GM18867 (cell line): ENCODE measurements around the gene ZNF474.
A peak's percentile ranks its signal among the peaks of the same experiment; 100 is the strongest.
"Not testable (repeated sequence)": the region's sequence is repeated elsewhere in the genome, so short reads cannot be mapped to it uniquely, and the experiment has no call there.

ENCODE experiments used
- ATAC-seq: cut with Tn5 transposase; IDR thresholded peaks from one replicate; pipeline ENCODE4 v1.9.1; 2021; ENCODE audit warnings: mild to moderate bottlenecking, moderate library complexity; ENCODE audit not compliant: unreplicated experiment

Gene ZNF474

DNA sequence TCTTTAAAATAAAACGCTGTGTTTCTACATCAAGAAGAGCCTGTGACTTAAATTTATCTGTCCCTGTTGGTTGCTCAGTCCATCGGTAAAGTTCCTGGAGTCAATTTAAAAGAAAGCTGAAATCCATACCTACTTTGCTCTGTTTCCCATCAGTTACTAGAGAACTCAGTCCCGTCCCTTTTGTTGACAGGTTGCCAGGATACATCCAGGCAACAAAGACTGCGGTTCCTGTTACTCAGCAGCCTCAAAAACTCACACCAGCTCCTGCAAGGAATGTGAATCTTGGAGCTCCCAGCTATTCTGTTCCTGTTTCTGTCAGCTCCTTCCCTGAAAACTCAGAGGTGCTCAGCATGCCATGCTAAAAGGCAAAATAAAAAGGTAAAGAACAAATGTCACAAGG lies at the start of gene ZNF474:
ZNF474 (plus strand) TSS at position 241 of the 400 bp plus-strand sequence. CDS start 22,445 bp downstream, outside the sequence.
- ATAC-seq: no peak

DNA sequence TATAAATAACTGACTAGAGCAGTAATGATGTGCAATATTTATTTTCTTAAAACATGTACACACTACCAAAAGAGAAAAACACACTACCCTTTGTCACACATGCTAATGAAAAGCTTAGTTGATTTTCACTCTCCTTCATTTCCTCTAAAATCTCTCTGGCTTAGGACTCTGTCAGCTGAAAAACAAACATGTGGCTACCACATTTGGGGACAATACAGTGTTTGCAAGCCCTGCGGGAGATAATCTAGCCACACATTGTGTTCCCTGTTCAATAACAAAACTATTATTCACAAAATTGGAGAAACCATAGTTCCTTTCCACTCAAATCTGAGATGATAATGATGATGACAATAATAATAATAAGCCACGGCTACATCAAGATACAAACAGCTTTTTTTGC lies 47.8 kb upstream of the ZNF474 start:
- ATAC-seq: no peak

DNA sequence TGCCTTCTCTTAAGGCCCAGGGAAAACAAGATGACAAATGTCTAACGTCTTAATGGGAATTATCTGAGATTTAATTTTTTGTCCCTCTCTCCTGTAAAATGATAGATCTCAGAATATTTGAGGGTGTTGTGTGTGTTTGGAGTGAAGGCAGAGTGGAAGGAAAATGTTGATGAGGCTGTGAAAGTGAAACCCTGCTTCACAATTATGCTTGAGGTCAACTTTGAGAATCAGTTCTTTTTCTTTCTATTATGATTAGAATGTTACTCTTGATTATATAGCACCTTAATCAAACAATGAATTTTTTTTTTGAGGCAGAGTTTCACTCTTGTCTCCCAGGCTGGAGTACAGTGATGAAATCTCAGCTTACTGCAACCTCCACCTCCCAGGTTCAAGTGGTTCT lies 45.8 kb upstream of the ZNF474 start:
- peak; percentile 82 for ATAC-seq

DNA sequence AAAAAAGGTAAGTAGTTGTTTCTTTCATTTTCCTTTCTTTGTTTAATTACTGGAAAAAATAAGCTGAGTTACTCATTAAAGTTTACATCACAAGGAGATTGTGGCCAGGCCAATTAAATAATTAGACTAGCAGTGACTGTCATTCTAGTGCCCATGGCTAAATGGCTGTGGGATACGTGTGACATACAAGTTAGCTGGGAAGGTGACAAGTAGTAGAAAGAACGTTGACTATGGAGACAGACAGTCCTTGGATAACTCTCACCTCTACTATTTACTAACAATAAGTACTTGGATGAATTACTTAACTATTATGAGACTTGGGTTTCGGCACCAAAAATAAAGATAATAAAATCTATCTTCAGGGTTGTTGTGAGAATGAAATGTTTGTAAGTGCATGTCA lies 44.3 kb upstream of the ZNF474 start:
- ATAC-seq: no peak

DNA sequence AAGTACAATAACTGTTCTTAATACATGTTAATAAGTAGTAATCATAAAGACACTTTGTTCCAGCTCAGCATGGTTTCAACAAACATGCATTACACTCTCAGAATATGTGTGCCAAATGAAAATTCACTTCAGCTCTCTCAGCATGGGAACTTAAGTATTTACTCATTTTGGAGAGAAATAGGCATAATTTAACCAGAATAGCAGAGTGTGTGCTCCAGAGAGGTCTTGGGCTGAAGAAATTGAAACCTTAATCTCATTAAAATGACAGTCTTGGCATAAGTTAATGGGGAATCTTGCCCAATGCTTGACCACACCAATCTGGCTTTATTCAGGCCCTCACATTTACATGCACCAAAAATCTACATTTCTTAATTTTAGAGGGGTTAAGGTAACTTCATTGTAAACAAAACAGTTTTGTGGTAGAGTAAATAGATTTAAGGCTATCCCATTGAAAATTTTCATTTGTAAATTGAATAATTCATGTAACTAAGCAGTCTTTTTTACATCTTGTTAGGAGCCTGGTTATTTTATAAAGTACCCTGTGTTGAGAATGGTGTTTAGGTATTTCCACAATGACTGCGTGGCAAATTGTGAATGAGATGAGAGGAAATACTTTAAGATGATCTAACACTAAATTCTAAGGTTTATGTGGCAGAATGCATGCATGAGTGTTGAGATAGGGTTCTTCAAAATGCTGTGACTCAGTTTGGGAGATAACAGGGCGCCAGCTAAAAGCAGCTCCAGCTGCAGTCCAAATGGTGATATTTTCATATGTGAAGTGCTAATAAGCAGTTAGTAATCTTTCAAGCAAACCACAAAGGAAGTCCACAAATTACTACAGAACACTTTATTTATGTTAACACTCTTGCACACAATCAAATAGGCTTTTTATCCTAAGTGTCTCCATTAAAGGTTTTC lies 40.0 kb upstream of the ZNF474 start:
- no peak for ATAC-seq

DNA sequence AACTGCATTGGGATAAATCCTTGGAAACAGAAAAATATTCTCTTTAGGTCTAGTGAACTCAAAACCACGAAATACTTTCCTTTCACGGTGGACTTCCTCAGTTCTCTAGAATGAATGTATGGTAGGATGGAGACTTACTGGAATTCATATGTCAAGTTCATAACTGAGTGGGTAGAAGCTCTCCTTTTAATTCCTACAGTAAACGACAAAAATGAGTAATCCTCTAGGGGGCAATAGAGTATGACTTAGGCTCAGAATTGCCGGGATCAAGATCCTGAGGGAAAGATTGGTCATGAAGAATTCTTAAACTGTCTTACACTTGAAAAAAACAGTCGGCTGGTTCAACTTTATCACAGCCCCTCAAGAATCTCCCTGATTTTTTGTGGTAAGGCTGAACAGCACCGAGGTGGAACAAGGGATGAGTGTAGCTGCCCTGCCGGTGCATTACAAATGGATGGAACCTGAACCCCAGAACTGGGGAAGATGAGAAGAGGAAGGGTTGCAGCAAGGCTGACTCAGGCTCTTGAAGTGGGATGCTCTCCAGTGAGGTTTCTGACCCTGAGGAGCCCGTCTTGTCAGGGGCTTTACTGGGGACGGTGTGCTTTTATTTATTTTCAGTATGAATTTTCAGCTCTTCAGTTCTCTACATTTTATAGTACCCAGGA lies 37.3 kb upstream of the ZNF474 start:
- no peak for ATAC-seq

DNA sequence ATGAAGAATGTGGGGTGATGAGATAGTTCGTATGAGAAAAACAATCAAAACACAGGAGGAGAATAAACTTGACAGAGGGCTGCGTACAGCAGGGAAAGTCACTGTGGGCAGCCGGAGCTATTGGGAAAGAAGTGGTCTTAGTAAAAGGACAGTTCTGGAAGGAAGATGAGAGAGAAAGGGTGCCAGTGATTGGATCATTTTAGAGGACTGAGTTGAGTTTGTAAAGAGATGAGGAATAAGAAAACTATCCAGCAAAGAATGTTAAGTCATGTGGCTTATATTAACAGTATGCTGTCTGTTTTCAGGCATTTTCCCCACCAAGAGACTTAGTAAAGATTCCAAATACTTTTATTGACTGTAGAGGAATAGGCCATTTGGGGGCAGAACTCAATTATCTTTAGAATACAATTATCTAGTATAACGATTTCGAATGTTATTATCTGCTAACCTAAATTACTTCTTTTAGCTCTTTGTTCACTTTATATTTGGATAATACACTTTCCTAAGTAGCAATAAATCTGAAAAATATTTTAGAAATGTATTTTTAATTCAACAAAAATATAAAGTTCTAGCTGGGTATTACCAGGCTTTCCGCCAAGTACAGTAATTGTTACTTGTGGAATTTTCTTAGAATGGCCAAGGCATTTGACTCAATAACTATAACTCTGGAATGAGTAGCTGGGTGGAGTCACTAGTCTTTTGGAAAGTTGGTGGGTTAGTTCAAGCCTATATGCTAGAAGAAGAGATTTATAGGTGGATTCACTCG lies 35.7 kb upstream of the ZNF474 start:
- ATAC-seq: no peak

DNA sequence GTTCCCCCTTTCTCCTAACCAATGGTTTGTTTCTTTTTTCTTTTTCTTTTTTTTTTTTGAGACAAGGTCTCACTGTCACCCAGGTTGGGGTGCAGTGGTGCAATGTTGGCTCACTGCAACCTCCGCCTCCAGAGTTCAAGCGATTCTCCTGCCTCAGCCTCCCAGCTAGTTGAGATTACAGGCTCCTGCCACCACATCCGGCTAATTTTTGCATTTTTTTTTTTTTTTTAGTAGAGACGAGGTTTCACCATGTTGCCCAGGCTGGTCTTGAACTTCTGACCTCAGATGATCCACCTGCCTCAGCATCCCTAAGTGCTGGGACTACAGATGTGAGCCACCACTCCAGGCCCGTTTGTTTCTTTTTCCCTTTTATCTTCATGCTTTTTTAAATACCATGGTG lies 35.1 kb upstream of the ZNF474 start:
- ATAC-seq: not testable (repeated sequence)

DNA sequence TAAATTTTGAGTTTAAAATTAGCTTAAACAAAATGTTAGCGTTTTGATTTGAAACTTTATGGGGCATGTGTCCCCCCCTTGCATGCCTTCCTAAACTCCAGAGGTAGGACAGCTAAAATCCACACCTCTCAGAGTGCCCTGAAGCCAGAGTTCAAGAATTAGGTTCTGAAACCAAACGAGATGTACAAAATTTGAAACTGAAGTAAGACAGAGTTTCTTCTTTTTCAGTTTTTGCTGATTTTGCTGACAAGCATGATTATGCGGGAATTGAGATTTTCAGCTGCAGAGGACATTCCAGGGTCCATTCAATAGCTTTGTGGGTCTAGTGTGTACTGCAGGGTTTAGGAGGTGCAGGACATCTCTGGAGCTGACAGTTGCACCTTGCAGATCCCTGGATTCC lies 34.2 kb upstream of the ZNF474 start:
- ATAC-seq: no peak

DNA sequence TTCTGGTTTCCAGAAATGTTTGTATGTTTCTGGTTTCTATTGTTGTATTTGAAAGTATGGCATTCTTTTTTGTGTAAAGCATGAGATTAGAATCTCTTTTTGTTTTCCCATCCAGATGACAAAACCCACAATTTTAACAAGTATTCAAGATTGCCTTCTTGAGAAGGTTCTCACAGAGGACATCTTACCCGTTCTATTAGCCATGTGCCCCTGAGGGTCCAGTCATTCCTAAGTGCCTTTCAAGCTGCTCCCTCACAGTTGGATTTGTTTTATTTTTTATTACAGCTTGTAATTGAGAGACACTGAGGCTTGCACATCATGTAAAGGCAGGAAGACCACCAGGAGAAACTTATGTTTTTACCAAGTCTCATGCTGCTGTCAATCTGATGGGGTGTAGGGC lies 32.0 kb upstream of the ZNF474 start:
- no peak for ATAC-seq

DNA sequence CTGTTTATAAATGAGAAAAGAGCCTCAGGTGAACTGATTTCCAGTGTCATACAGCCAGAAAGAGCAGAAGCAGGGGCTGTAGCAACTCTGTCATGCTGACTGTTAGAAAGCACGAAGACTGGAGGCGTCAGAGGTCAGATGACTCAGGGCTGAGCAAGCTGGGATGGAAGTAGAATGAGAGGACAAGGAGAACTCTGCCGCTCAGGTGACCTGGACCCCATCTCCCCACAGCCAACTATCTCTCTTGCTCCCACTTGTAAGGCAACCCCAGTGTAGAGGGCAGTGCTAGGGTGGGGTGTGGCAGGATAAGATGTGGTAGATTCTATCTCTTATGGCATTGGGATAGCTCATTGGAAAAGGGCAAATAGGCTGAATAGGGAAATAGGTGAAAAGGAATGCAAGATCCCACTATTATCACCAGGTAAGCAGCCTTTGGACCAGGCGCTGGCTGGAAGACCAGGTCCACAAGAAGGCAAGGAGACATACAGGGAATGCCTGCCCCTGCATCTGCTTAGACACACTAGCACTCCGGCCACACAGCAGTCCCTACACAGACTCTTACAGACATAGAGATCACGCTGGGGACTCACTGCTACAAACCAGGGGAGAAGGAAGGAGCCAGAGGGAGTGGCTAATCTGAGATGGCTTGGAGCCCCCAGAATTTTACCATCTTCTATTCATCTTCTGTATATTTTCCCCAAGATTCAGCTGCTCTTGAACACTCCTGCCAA lies 30.1 kb upstream of the ZNF474 start:
- ATAC-seq: no peak

DNA sequence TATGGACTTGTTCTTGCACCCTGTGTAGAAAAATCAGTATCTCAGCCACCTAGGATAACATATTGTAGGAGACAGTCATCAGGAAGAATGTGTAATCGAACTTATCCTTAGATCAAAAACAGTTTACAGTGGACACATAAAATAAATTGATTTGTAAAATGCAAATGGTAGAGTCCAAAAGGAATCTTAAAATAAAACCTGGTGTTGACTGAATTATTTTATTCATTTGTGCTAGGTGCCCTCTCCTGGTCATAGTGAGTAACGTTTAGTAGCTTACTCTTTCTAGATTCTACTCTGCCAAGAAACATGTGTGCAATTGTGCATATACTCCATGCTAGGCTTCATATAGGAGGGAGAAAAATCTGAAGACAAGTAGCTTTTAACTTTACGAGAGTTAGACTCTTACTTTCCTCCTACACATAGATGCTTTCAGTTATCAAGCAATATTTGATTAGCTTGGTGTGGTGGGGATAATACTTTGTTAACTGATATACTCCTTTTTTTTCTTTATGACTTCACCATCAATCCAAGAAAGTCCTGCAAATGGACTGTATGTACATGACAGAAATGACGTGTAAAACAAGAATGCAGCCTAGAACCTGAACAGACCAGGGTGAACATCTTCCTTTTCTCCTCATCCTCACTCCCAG lies 27.6 kb upstream of the ZNF474 start:
- ATAC-seq: peak; percentile 82

DNA sequence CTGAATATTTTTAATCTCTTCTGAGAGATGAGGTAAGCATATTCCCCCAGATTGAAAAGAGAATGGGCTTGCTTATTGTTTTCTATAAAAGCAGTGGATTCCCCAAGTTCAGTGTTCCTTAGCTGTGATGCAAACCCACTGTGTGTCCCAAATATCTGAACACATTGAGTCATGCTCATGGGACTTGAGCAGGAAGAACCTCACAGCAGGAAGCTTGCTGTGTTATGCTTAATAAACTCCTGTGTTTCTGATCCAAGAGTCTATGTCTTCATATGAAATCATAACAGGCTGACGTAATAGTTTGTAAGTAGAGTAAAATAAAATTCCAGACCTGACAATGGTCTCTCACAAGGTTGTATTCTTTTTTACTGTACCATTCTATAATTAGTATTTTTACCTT lies 26.5 kb upstream of the ZNF474 start:
- ATAC-seq: no peak

DNA sequence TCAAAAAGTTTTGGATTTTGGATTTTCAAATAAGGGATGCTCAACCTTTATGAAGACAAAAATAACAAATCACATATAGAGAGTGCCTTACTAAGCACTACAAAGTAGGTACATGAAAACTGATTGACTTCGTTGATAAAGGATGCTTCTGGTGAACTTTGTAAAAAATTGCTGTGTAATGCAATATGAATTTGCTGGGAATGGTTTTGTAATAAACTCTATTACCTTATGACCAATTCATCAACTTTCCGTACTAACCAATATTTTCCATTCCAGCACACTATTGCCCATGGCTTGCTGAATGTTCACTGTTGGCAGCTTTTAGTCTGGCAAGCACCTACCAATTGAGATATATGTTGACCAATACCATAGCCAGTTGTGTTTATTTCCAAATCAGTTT lies 23.4 kb upstream of the ZNF474 start:
- no peak for ATAC-seq

DNA sequence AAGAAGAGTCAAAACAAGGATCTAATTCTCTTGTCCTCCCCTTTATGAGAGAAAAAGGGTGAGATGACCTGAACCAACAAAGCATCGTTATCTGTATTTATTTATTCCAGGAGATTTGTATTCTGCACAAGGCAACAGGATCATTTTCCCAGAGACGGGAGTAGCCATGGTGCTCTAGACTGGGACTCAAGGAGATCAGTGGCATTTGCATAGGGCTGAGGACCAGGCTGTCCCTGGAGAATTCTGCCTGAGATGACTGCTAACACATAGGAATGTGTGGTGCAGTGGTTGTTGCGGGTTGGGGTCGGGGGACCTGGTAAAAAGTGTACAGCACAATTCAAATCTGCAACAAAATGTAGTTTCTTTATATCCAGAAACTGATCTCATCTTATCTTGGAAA lies 22.3 kb upstream of the ZNF474 start:
- ATAC-seq: no peak

DNA sequence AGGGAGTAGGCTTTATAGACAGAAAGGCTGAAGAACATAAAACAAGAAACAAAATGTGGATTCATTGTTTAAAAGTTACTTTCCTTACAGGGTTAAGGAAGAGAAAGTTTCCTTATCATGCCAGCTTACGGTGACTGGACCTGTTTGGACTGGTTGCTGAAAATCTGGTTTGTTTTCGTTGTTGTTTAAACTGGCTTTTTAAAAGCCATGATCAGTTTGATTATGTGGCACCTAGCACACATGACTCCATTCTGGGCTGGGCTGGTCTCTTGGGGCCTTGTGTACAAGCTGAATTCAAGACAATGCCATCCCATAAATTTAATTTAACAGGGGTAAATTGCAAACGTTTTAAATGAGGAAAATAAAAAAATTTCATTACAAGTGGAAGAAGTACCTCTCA lies 18.4 kb upstream of the ZNF474 start:
- ATAC-seq: no peak

DNA sequence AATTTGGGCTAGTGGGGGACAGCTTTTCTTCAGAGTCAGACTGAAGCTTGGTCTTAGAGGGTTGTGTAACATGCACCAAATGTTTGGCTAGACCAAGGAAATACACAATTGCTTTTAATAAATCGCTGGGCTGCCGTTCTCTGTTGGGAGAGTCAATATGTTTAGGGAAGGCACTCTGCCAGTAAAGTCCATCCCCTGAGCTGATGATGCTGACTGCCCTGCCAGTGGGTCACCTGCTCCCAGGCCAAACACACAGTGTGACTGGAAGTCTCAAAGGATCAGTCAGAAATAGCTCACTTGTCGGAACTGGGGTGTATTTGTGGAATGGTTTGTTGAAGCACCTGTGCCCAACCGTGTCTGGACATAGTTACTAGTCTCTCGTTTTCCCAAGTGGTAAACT lies 17.9 kb upstream of the ZNF474 start:
- ATAC-seq: no peak

DNA sequence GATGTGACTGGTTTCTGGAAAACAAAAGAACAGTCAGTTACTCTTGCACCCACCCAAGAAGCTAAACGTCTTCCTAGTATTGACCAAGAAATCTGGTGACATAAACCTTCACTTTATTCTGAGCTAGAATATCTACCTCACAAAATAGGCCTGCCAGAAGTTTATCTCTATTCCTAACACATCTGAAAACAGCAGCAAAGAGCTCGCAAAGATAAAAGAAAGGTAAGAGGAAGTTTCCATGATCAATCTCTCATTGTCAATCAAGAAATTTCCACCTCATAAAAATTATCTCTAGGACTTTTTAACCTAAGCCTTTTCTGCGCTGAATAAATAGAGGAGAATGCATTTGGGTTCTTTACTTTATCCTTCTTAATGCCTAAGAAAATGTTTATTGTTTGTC lies 17.3 kb upstream of the ZNF474 start:
- ATAC-seq: no peak

DNA sequence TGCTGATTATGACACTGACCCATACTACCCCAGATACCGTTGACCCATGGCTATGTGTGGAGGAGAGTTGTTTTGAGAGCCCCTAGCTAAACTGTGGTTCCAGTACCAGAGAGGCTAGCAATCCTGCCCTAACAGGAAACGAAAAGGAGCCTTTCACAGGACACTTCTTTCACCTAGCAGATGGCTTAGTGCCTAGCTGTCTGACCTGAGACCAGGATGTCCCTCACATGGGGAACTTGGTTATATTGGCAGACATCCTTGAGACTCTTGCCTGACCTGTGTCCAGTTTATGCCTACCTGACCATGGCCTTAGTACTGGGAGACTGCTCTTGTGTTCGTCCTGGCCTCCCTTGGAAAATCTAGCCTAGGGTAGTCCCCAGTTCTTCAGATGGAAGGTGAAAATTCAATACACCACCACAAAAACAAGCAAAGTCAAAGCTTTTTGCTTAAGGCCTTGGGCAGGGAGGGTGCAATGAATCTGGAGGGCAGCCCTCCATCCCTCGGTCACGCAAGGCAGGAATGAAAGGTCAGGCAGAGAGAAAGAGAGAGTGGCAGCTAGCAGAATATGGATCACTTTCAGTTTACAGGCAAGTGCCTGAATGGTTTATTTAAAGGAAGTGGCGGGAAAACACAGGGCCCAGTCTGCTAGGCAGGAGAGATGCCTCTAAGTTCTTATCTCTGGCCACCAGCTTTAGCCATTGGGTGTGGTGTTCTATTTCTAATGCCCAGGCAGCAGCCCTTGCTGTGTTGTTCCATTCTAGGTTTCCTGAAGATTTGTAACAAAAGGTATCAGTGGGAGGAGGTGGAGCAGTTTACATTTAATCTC lies 16.4 kb upstream of the ZNF474 start:
- no peak for ATAC-seq

DNA sequence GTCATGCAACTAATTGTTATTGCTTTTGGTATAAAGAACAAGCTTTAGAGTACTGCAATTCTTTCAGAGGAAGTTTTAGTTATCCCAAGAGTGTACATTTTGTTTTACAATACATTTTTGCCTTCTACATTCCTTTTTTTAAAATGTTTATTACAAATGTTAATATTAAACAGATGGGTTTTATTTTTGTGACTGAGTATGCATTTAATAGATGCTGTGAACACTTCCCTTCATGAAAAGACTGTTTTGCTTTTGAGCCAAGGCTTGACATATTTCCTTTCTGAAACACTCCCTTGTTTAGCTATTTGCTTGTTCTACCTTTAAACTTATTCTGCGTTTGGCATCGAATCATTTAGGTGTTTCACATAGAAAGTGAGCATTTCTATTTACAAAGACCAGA lies 14.8 kb upstream of the ZNF474 start:
- no peak for ATAC-seq
